A375 (cell line): Measurements from ENCODE around the gene HEXB. TPM values are rescaled to one million over a fixed set of nuclear protein-coding genes. Genes with fewer than 3 reads are reported as not detected.

Experiments
- small RNA-seq: library from RNA; depleted of rRNA; stranded (forward); fragments of <200 nt; gene quantifications from one replicate; pipeline ENCODE3, GENCODE V24; 2014
- total RNA-seq: library from RNA; depleted of rRNA; stranded (reverse); fragments of >200 nt; shearing (Covaris generic); gene quantifications from 2 replicates; pipeline ENCODE4 v1.2.3, GENCODE V29; 2014; rRNA removed

HEXB gene
- total RNA-seq: 199 and 235 TPM in 2 replicates

DNA sequence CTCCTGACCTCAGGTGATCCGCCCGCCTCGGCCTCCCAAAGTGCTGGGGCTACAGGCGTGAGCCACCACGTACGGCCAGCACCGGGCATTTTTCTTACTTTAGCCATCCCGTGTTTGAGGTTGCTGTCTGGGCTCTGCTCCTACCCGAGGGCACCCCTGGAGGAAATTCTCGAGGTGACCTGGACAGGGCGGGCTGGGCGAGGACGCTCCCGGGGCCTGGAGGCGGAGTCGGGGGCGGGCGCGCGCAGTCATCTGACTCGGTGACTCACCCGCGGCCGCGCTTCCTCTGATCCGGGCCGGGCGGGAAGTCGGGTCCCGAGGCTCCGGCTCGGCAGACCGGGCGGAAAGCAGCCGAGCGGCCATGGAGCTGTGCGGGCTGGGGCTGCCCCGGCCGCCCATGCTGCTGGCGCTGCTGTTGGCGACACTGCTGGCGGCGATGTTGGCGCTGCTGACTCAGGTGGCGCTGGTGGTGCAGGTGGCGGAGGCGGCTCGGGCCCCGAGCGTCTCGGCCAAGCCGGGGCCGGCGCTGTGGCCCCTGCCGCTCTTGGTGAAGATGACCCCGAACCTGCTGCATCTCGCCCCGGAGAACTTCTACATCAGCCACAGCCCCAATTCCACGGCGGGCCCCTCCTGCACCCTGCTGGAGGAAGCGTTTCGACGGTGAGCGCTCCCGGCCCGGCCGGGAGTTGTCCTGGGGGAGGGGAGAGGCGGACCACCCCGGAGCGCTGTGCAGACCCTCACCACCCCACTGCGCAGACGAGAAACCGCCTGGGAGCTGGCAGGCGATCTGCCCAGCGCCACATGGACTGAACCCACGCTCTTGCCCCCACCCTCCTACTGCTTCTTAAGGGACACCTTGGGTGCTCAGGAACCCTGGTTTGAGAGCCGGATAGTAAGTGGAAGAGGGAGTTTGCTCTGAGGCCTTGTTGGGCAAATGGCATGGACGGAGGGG, at the start of gene HEXB:
Gene HEXB, plus strand, starts transcription at position 334 of the 952 bp plus-strand sequence. Its CDS starts 28 bp downstream, at position 362.

DNA sequence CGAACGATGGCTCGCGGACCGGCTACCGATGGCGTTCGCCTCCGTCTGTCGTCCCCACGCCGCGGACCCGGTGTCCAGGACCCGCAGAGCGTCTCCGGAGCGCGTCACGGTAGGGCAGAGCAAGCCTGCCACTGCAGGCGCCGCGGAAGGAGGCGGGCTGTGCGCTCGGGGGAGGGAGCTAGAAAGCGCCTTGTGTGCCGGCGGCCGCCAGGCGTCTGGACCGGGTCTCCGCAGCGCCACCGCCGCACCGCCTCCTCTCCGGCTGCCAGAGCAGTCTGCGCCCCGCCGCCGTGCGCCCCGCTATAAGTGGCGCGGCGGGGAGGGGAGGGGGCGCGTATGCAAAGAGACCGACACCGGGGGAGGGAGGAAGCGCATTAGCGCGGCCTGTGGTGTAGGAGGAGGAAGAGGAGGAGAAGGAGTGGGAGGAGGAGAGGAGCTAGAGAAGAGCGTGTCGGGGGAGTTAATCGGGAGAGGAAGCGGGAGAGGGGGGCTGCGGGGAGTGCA, 44.5 kb upstream of the HEXB start, which contains the start of gene ENC1:
Gene ENC1, minus strand, starts transcription at position 279 of the 504 bp plus-strand sequence. CDS start 4,243 bp downstream, outside the sequence.

DNA sequence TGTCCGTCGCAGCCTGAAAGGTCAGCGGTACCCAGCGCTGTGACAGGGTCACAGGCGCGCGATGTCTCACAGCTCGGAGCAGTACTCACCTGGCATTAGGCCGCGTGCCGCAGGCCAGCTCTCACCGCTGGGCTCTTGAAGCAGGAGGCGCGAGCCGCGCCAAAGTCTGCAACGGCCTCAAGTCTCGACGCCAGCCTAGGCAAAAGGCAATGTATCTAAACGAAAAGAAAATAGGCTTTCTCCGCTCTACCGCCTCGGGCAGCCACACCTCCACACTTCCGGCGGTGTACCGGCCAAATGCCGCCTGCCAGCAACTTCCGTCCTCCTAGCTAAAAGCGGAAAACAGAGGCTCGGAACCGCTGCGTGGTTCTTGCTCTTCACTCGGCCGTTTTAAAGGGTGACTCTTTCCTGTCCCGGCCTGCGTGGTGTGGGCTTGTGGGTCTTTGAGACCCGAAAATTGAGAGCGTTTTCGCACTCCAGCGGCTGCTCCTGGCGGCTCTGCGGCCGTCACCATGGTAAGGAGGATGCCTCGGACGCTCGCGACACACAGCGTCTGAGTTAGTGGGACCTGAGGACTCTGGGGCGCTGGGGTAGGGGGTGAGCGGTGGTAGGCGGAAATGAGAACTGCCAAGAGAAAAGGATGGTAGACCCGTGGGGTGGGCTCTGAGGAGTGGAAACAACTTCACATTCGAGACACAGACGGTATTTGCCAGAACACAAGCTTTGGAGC, 82.0 kb downstream of the HEXB start, which contains the start of the genes GFM2 and NSA2:
Gene GFM2, minus strand, starts transcription at position 269 of the 730 bp plus-strand sequence. CDS start 3,375 bp downstream, outside the sequence.
Gene NSA2, plus strand, starts transcription at position 401 of the 730 bp plus-strand sequence. Its CDS starts 112 bp downstream, at position 513.

Small RNA genes within 50 kb of the gene (small RNA-seq; reads per million reads assigned to genes)
- not detected for gene RNU6-658P

Other genes with a start within 250 kb of the HEXB start
- 20.2 and 24.2 TPM in 2 replicates for gene ENC1, start 44.5 kb upstream of the HEXB start, total RNA-seq
- gene GFM2, start 81.9 kb downstream of the HEXB start, total RNA-seq: 50.5 and 50.6 TPM in 2 replicates
- 154 and 175 TPM in 2 replicates for gene NSA2, start 82.0 kb downstream of the HEXB start, total RNA-seq
- 12.4 and 13.1 TPM in 2 replicates for gene FAM169A, start 181.2 kb downstream of the HEXB start, total RNA-seq